Breast epithelium (tissue), 4 donors: ENCODE data around the gene DEDD2. TPM values are rescaled to one million over a fixed set of nuclear protein-coding genes. Genes with fewer than 3 reads are reported as not detected.

Experiments used
- DNase-seq, 2 donors: peaks; one replicate each; pipeline ENCODE4 v3.0.0-alpha.2; 2019; ENCODE audit warnings: low spot score in 2 of 2
- H3K27ac ChIP-seq, 2 donors: fragments of 200-600 bp; sonication (generic) in 1 of 2; one replicate each; pipeline ENCODE4 v1.5.1; 2016 to 2019; ENCODE audit warnings: mild to moderate bottlenecking in 1 of 2
- H3K27me3 ChIP-seq, 2 donors: fragments of 200-600 bp; sonication (generic) in 1 of 2; one replicate each; pipeline versions ENCODE4 v1.5.1 to v1.6.0; 2017 to 2019; ENCODE audit warnings: control low read depth in 1 of 2, mild to moderate bottlenecking in 1 of 2
- H3K36me3 ChIP-seq: fragments of 200-600 bp; one replicate; pipeline ENCODE4 v1.5.1; 2019
- H3K4me1 ChIP-seq, 2 donors: fragments of 200-600 bp; sonication (generic); one replicate each; pipeline ENCODE4 v1.5.1; 2016 to 2019; ENCODE audit warnings: control low read depth in 1 of 2
- H3K4me3 ChIP-seq, 3 donors: fragments of 200-600 bp; sonication (generic); 1 replicate in 2 of 3; 2 replicates in 1 of 3; pipeline ENCODE4 v1.5.1; 2016 to 2019; ENCODE audit warnings: mild to moderate bottlenecking in 3 of 3, moderate library complexity in 2 of 3
- H3K9me3 ChIP-seq, 2 donors: fragments of 200-600 bp; sonication (generic) in 1 of 2; one replicate each; pipeline ENCODE4 v1.5.1; 2016 to 2019; ENCODE audit warnings: control low read depth in 1 of 2
- POLR2A ChIP-seq: fragments of 450-650 bp; IDR thresholded peaks from one replicate; pipeline ENCODE4 v1.6.1; 2016; ENCODE audit warnings: antibody characterized with exemption, mild to moderate bottlenecking, moderate library complexity
- POLR2AphosphoS5 ChIP-seq, 3 donors: sonication (generic); formaldehyde crosslinking; IDR thresholded peaks; one replicate each; pipeline ENCODE4 v1.6.1; 2017; ENCODE audit warnings: antibody characterized with exemption in 3 of 3
- intact Hi-C: fragments of 100-400 bp; cut with DNase I; formaldehyde crosslinking; loops from one replicate; pipeline ENCODE4 v1.15.1; 2023; ENCODE audit warnings: low total_unique reads
- total RNA-seq, 3 donors: library from RNA; depleted of rRNA; stranded (reverse); fragments of >200 nt; gene quantifications; one replicate each; pipeline ENCODE4 v1.1.0, GENCODE V29; 2016
- TF ChIP-seq, protein P1 (sequence below), 3 donors: fragments of 450-650 bp; IDR thresholded peaks; one replicate each; pipeline ENCODE4 v1.5.1; 2016 to 2017; ENCODE audit warnings: antibody characterized with exemption in 3 of 3, mild to moderate bottlenecking in 3 of 3, moderate library complexity in 3 of 3

The DEDD2 gene
- total RNA-seq, 3 donors from 2014 or later, result 31.4 to 64.0 (median 37.0) TPM

DNA sequence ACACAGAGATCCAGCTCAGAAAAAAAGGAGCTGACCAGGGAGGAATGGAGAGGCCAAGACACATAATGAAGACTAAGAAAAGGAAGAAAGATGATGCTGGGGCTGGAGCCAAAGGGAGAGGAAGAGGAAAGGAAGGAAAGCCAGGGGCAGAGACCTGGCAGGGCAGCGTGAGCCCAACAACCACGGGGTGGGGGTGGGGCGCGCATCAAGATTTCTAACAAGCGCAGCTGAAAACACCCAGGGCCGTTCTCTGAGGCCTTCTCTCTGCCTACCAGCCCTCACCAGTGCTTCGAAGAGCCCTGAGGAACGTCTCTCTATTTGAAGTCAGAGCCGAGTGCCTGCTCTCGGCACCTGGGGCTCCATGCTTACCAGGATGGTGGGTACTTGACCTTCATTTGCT lies 61.7 kb downstream of the DEDD2 start:
- intact Hi-C loops, result no loop called here
- Histone ChIP-seq H3K27ac (no peak overlapping the region), H3K4me3 (no peak overlapping the region), H3K27me3 (peaks cover 0 to 31% of the 10 kb centered on the region in 2 donors), H3K36me3 (no peaks in the 10 kb centered on the region), H3K4me1 (no peaks in the 10 kb centered on the region), H3K9me3 (no peaks in the 10 kb centered on the region)
- no peak for TF ChIP-seq POLR2AphosphoS5 (IDR thresholded peaks at IDR 0.05)
- TF ChIP-seq, protein P1, sequence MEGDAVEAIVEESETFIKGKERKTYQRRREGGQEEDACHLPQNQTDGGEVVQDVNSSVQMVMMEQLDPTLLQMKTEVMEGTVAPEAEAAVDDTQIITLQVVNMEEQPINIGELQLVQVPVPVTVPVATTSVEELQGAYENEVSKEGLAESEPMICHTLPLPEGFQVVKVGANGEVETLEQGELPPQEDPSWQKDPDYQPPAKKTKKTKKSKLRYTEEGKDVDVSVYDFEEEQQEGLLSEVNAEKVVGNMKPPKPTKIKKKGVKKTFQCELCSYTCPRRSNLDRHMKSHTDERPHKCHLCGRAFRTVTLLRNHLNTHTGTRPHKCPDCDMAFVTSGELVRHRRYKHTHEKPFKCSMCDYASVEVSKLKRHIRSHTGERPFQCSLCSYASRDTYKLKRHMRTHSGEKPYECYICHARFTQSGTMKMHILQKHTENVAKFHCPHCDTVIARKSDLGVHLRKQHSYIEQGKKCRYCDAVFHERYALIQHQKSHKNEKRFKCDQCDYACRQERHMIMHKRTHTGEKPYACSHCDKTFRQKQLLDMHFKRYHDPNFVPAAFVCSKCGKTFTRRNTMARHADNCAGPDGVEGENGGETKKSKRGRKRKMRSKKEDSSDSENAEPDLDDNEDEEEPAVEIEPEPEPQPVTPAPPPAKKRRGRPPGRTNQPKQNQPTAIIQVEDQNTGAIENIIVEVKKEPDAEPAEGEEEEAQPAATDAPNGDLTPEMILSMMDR (IDR thresholded peaks at IDR 0.05), result no peak
- TF ChIP-seq POLR2A, result no peak
- DNase-seq, result no peak

DNA sequence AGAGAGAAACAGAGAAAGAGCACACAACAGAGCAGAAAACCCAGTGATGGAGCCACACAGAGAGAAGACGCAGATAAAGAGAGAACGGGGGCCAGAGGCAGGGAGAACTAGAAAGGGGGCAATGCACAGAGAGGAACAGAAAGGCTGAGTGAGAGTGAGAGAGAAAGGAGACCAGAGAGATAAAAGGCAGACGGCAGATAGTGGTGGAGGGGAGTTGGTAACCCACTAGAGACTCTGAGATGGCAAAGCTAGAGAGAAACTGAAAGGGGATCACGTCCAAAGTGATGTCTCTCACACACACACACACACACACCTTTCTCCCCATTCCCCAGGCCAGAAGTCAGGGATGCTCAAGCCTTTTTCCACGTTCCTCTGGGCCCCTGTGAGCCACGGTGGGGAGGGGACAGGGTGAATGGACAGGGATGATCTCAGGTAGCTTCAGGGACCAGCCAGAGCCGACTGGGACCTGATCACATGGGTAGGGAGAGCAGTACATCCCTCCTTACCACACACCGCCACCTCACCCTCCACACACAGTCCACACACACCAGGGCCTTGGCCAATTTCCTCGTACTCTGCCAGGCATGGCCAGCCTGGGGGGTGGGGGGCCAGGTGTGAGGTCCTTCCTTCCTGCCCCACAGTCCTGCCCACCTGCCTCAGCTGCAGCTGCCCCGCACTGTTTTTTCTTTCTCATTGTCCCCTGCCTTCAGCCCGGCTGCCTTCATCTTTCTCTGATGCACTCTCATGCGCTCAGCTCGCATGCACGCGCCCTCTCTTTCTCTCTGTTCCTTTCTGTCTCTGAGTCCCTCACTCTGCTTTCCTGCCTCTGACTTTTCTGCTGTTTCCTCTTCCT lies 62.8 kb downstream of the DEDD2 start:
- H3K27me3 ChIP-seq, result peaks cover 0 to 34% of the 10 kb centered on the region in 2 donors
- intact Hi-C loops, result no loop called here

DNA sequence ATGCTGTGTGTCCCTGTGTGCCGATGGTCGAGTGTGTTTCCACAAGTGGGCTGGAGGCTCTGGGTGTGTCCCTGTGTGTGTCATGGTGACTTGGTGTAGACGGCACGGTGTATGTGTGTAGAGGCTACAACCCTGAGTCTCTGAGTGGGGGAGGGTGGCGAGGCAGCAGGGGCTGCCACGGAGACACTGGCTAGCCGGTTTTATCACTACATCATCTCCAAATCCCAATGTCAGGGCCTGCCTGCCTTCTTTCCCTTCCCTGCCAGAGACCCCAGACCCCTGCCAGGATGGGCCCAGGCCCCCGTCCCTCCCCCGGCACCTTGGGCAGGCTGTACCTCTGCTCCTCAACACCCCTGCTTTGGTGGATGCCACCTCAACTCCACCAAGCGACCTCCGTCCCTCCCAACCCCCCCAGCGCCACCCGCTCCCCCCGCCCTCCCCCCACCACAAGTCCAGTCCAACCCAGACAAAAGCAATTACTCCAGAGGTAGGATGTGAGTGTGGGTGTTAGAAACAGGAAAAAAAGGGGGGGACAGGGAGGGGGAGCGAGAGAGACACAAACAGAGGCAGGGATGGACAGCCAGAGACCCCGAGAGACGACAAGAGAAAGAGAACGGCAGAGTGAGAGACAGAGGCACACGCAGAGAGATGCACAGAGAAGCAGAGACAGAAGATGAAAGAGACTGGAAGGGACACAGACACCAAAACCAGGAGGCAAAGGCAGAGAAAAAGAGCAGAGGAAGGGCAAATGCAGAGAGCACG lies 63.6 kb downstream of the DEDD2 start:
- H3K27me3 ChIP-seq, result peaks cover 0 to 34% of the 10 kb centered on the region in 2 donors
- intact Hi-C loops, result no loop called here

More for the DNA sequence above, 62.8 kb downstream of the DEDD2 start:
- Histone ChIP-seq H3K27ac (no peak overlapping the region), H3K36me3 (no peaks in the 10 kb centered on the region), H3K4me1 (no peaks in the 10 kb centered on the region), H3K9me3 (no peaks in the 10 kb centered on the region), H3K4me3 (no peak overlapping the region)
- TF ChIP-seq POLR2AphosphoS5 (IDR thresholded peaks at IDR 0.05) (no peak), POLR2A (no peak)
- TF ChIP-seq, protein P1 (IDR thresholded peaks at IDR 0.05), result no peak
- DNase-seq, result no peak

DNA sequence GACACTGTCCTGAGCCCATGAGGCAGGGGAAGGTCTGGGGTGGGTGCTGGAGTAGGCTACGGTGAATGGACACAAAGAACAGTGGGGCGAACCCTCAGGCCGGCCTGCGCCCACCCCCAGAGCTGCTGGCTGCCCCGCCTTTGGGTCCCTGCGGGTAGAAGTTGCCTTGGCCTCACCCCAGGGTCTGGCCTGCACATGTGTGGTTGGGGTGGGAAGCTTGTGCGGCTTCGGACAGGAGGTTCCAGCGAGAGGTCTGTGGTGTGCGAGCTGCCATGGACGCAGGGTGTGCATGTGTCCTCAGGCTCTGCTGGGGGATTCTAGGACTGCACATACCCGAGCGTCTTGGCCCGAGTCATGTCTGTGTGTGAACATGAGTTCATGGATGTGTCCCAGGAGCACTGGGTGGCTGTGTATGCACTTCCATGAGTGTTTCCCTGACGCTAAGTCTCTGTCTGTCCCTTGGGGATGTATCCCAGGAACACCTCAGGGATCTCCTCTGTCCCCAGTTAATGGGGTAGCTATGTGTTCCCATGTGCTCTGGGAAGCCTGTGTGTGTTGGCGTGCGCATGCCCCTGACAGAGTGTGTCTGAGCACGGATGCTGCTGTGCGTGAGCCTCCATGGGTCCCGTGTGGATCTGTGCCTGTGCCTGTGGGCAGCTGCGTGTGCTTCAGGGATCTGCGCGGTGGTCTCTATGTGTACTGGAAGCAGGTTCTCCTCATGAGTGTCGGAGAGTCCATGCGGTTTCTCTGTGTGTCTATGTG lies 64.4 kb downstream of the DEDD2 start:
- Histone ChIP-seq H3K27me3 (peaks cover 0 to 34% of the 10 kb centered on the region in 2 donors), H3K27ac (no peak overlapping the region), H3K36me3 (no peaks in the 10 kb centered on the region), H3K4me1 (no peaks in the 10 kb centered on the region), H3K4me3 (no peak overlapping the region), H3K9me3 (no peaks in the 10 kb centered on the region)
- TF ChIP-seq, protein P1 (IDR thresholded peaks at IDR 0.05), result no peak
- TF ChIP-seq POLR2AphosphoS5 (IDR thresholded peaks at IDR 0.05) (no peak), POLR2A (no peak)
- intact Hi-C loops, result no loop called here
- no peak for DNase-seq

More for the DNA sequence above, 63.6 kb downstream of the DEDD2 start:
- H3K9me3 ChIP-seq, result no peaks in the 10 kb centered on the region
- H3K36me3 ChIP-seq, result no peaks in the 10 kb centered on the region
- H3K4me1 ChIP-seq, result no peaks in the 10 kb centered on the region
- TF ChIP-seq POLR2AphosphoS5 (IDR thresholded peaks at IDR 0.05), result no peak
- no peak for TF ChIP-seq POLR2A
- TF ChIP-seq, protein P1 (IDR thresholded peaks at IDR 0.05), result no peak
- no peak overlapping the region for H3K4me3 ChIP-seq
- H3K27ac ChIP-seq, result no peak overlapping the region
- DNase-seq, result no peak
